Neuronal stem cell (in vitro differentiated cells): ENCODE results near the gene PCSK2.
A peak's percentile ranks its signal among the peaks of the same experiment; 100 is the strongest.

Experiments
- DNase-seq: peaks from one replicate; pipeline ENCODE4 v3.0.0-alpha.2; 2013; ENCODE audit warnings: low spot score
- H2AFZ ChIP-seq: one replicate; pipeline ENCODE4 v1.6.1; 2013; ENCODE audit warnings: mild to moderate bottlenecking, low read length, inconsistent platforms
- H2AK5ac ChIP-seq: 2 replicates; pipeline ENCODE4 v1.6.1; 2013; ENCODE audit warnings: low read depth, mild to moderate bottlenecking, inconsistent platforms, low read length, moderate library complexity, mixed read lengths
- H2BK120ac ChIP-seq: 2 replicates; pipeline ENCODE4 v1.6.1; 2013; ENCODE audit warnings: low read depth, mild to moderate bottlenecking, inconsistent platforms, low read length, moderate library complexity, mixed read lengths
- H2BK12ac ChIP-seq: one replicate; pipeline ENCODE4 v1.6.1; 2013; ENCODE audit warnings: low read length, inconsistent platforms
- H2BK15ac ChIP-seq: 2 replicates; pipeline ENCODE4 v1.6.1; 2013; ENCODE audit warnings: mild to moderate bottlenecking, low read length, inconsistent platforms, mixed read lengths
- H2BK5ac ChIP-seq: one replicate; pipeline ENCODE4 v1.6.1; 2013; ENCODE audit warnings: inconsistent platforms, mild to moderate bottlenecking, low read length, moderate library complexity
- H3K14ac ChIP-seq: one replicate; pipeline ENCODE4 v1.6.1; 2013; ENCODE audit warnings: low read length, inconsistent platforms
- H3K18ac ChIP-seq: 2 replicates; pipeline ENCODE4 v1.6.1; 2013; ENCODE audit warnings: low read length, inconsistent platforms
- H3K23ac ChIP-seq: 2 replicates; pipeline ENCODE4 v1.6.1; 2013; ENCODE audit warnings: low read depth, mild to moderate bottlenecking, mixed read lengths, low read length, inconsistent platforms; ENCODE audit not compliant: poor library complexity
- H3K27ac ChIP-seq: replicated peaks from 3 replicates; pipeline ENCODE4 v1.5.1; 2013; ENCODE audit warnings: low read length, inconsistent platforms
- H3K27me3 ChIP-seq, 3 experiments: 2 replicates each; pipeline ENCODE4 v1.6.1; 2013; ENCODE audit warnings: low read length in 3 of 3, mild to moderate bottlenecking in 2 of 3, inconsistent platforms in 1 of 3, low read depth in 1 of 3, mixed read lengths in 1 of 3, moderate library complexity in 1 of 3; ENCODE audit not compliant: control insufficient read depth in 3 of 3, insufficient read depth in 3 of 3
- H3K36me3 ChIP-seq, 2 donors: replicated peaks in 1 of 2; 2 replicates each; pipeline ENCODE4 v1.6.1; 2013; ENCODE audit warnings: low read length in 2 of 2; ENCODE audit not compliant: control insufficient read depth in 2 of 2, insufficient read depth in 2 of 2
- H3K4ac ChIP-seq: 2 replicates; pipeline ENCODE4 v1.6.1; 2013; ENCODE audit warnings: inconsistent platforms, mild to moderate bottlenecking, low read length, moderate library complexity
- H3K4me1 ChIP-seq, 2 donors: 1 replicate in 1 of 2; 2 replicates in 1 of 2; pipeline ENCODE4 v1.6.1; 2013; ENCODE audit warnings: low read length in 2 of 2, low read depth in 1 of 2; ENCODE audit not compliant: control insufficient read depth in 2 of 2, insufficient read depth in 1 of 2
- H3K4me2 ChIP-seq: one replicate; pipeline ENCODE4 v1.6.1; 2013; ENCODE audit warnings: mild to moderate bottlenecking, low read length, inconsistent platforms; ENCODE audit not compliant: insufficient read depth, poor library complexity, severe bottlenecking
- H3K4me3 ChIP-seq, 2 donors: 2 replicates each; pipeline ENCODE4 v1.5.1; 2013; ENCODE audit warnings: low read length in 2 of 2, mild to moderate bottlenecking in 2 of 2, inconsistent platforms in 1 of 2, moderate library complexity in 1 of 2
- H3K79me1 ChIP-seq: one replicate; pipeline ENCODE4 v1.6.1; 2013; ENCODE audit warnings: low read depth, mild to moderate bottlenecking, inconsistent platforms, low read length, moderate library complexity
- H3K9ac ChIP-seq: one replicate; pipeline ENCODE4 v1.6.1; 2013; ENCODE audit warnings: mild to moderate bottlenecking, low read depth, low read length, inconsistent platforms; ENCODE audit not compliant: poor library complexity
- H3K9me3 ChIP-seq, 2 donors: replicated peaks in 1 of 2; 2 replicates each; pipeline versions ENCODE3 to v1.6.1; 2013; ENCODE audit warnings: low read length in 2 of 2, mild to moderate bottlenecking in 2 of 2, inconsistent platforms in 1 of 2, low read depth in 1 of 2, mixed read lengths in 1 of 2, moderate library complexity in 1 of 2; ENCODE audit not compliant: control insufficient read depth in 2 of 2, insufficient read depth in 1 of 2
- H4K8ac ChIP-seq: one replicate; pipeline ENCODE4 v1.6.1; 2013; ENCODE audit warnings: low read depth, mild to moderate bottlenecking, inconsistent platforms, low read length, moderate library complexity
- H4K91ac ChIP-seq: one replicate; pipeline ENCODE4 v1.6.1; 2013; ENCODE audit warnings: low read length, low read depth, mild to moderate bottlenecking, inconsistent platforms; ENCODE audit not compliant: poor library complexity
- WGBS, 2 donors: extraction: QIAGEN DNeasy Blood & Tissue Kit; methylation state at CpG; one replicate each; pipeline ENCODE4 v1.1.7; 2013; ENCODE audit warnings: missing lambda C conversion rate in 2 of 2, mixed read lengths in 1 of 2; ENCODE audit not compliant: insufficient read length in 2 of 2, insufficient replicate concordance in 1 of 2; ENCODE audit errors: extremely low coverage in 2 of 2; 5-methylcytosine and 5-hydroxymethylcytosine counted together

Gene PCSK2

GRCh38 chr20:17281478-17281877 is 54.6 kb downstream of the PCSK2 start:
- H2BK12ac ChIP-seq = no peak overlapping the region
- H2AK5ac ChIP-seq = no peak overlapping the region
- H3K79me1 ChIP-seq = no peaks in the 10 kb centered on the region
- H3K9me3 ChIP-seq = peaks cover 0 to 2% of the 10 kb centered on the region in 2 donors
- no peak overlapping the region for H3K14ac ChIP-seq
- H3K27me3 ChIP-seq = no peaks in the 10 kb centered on the region
- no peak overlapping the region for H2BK15ac ChIP-seq
- no peak overlapping the region for H2BK120ac ChIP-seq
- no peak overlapping the region for H3K4me3 ChIP-seq
- no peak overlapping the region for H3K9ac ChIP-seq
- H3K4ac ChIP-seq = no peak overlapping the region
- no peak for DNase-seq
- H3K4me2 ChIP-seq = no peak overlapping the region
- H3K27ac ChIP-seq = no peak overlapping the region
- no peak overlapping the region for H3K23ac ChIP-seq
- H4K91ac ChIP-seq = no peak overlapping the region
- H3K18ac ChIP-seq = no peak overlapping the region
- peaks cover 0 to 8% of the 10 kb centered on the region in 2 donors for H3K4me1 ChIP-seq
- H2AFZ ChIP-seq = no peak overlapping the region
- H3K36me3 ChIP-seq = no peaks in the 10 kb centered on the region
- H2BK5ac ChIP-seq = no peak overlapping the region
- H4K8ac ChIP-seq = no peak overlapping the region

- H3K9me3 ChIP-seq = peaks cover 0 to 2% of the 10 kb centered on the region in 2 donors
- H2AFZ ChIP-seq = no peak overlapping the region
- no peaks in the 10 kb centered on the region for H3K36me3 ChIP-seq
- no peak overlapping the region for H3K23ac ChIP-seq
- H2BK120ac ChIP-seq = no peak overlapping the region
- no peak overlapping the region for H2BK5ac ChIP-seq
- no peak overlapping the region for H3K4me2 ChIP-seq
- no peak overlapping the region for H4K91ac ChIP-seq
- no peak overlapping the region for H3K4me3 ChIP-seq
- H3K14ac ChIP-seq = no peak overlapping the region
- no peak overlapping the region for H3K9ac ChIP-seq
- no peak overlapping the region for H2BK12ac ChIP-seq
- H3K4me1 ChIP-seq = peaks cover 0 to 8% of the 10 kb centered on the region in 2 donors
- H3K27ac ChIP-seq = no peak overlapping the region
- no peak overlapping the region for H4K8ac ChIP-seq
- no peak overlapping the region for H3K18ac ChIP-seq
- no peaks in the 10 kb centered on the region for H3K27me3 ChIP-seq
- no peak overlapping the region for H2BK15ac ChIP-seq
- H3K79me1 ChIP-seq = no peaks in the 10 kb centered on the region
- WGBS, 2 donors = no CpG with 5 or more reads among the region's 3 CpGs
- no peak overlapping the region for H2AK5ac ChIP-seq
- DNase-seq = no peak
- no peak overlapping the region for H3K4ac ChIP-seq
Measured at GRCh38 chr20:17282501-17282900, 55.7 kb downstream of the PCSK2 start.

DNA sequence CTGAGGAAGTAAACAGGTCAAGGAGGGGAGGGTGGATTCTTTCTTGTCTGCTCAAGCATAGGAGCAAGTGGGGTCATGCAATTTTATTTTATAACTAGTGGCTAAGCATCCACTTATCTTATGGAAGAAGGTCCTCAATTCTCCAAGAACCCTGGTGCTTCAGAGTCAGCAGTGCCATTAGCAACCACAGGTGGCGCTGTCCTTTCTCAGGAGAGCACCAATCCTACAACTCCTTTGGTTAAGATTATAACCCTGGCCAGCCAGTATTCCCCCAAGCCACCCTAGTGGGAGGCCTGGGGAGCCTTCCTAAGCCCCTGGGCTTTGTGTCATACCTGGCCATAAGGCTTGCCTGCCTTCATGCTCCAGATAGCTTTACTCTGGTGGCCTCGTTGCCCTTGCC is 60.7 kb downstream of the PCSK2 start:
- no peak overlapping the region for H2BK15ac ChIP-seq
- H3K9me3 ChIP-seq = peaks cover 0 to 2% of the 10 kb centered on the region in 2 donors
- DNase-seq = no peak
- no peak overlapping the region for H3K18ac ChIP-seq
- no peak overlapping the region for H3K4ac ChIP-seq
- H2BK12ac ChIP-seq = no peak overlapping the region
- H2BK5ac ChIP-seq = no peak overlapping the region
- H3K36me3 ChIP-seq = no peaks in the 10 kb centered on the region
- no peak overlapping the region for H3K14ac ChIP-seq
- H3K4me2 ChIP-seq = no peak overlapping the region
- no peak overlapping the region for H4K91ac ChIP-seq
- H2BK120ac ChIP-seq = no peak overlapping the region
- no peak overlapping the region for H3K27ac ChIP-seq
- WGBS, 2 donors = no CpG with 5 or more reads among the region's 2 CpGs
- no peak overlapping the region for H4K8ac ChIP-seq
- H3K4me3 ChIP-seq = no peak overlapping the region
- no peak overlapping the region for H3K23ac ChIP-seq
- H3K4me1 ChIP-seq = peaks cover 0 to 8% of the 10 kb centered on the region in 2 donors
- H2AFZ ChIP-seq = no peak overlapping the region
- H3K9ac ChIP-seq = no peak overlapping the region
- no peak overlapping the region for H2AK5ac ChIP-seq
- H3K79me1 ChIP-seq = no peaks in the 10 kb centered on the region
- H3K27me3 ChIP-seq = no peaks in the 10 kb centered on the region

DNA sequence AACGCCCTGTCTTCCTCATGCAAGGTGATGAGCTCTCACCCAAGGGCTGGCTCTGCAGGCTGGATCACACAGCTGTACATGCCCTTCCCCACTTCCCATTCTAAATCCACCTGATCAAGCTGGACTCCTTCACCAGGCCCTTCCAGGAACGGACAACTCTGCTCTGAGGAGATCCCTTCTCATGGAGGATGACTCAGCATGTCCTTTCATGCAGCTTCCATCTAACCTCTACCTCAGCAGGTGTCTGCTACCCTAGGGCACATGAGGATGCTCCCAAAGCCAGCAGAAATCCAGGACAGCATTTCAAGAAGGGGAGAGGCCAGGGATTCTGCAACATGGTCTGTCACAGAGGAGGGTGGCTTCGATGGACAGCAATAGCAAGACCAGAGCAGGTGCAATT is 61.2 kb downstream of the PCSK2 start:
- Histone ChIP-seq H3K4ac (no peak overlapping the region), H3K18ac (no peak overlapping the region), H4K8ac (no peak overlapping the region), H3K27me3 (no peaks in the 10 kb centered on the region), H3K79me1 (no peaks in the 10 kb centered on the region), H3K23ac (no peak overlapping the region), H2AFZ (no peak overlapping the region), H3K9ac (no peak overlapping the region), H4K91ac (no peak overlapping the region), H2AK5ac (peak overlapping the region; percentile 37), H3K27ac (no peak overlapping the region), H3K4me2 (no peak overlapping the region), H2BK5ac (no peak overlapping the region), H2BK15ac (no peak overlapping the region), H3K14ac (no peak overlapping the region), H3K9me3 (peaks cover 0 to 2% of the 10 kb centered on the region in 2 donors), H2BK12ac (no peak overlapping the region), H3K4me1 (peaks cover 0 to 6% of the 10 kb centered on the region in 2 donors), H3K36me3 (no peaks in the 10 kb centered on the region), H3K4me3 (no peak overlapping the region), H2BK120ac (no peak overlapping the region)
- no CpG with 5 or more reads among the region's 3 CpGs for WGBS, 2 donors
- no peak for DNase-seq
